ENCODE data around the gene SCAP. TPM values are rescaled to one million over a fixed set of nuclear protein-coding genes. Genes with fewer than 3 reads are reported as not detected.

Gene SCAP
- total and polyA plus RNA-seq, 2 of the 4 experiments (the other 2 are of a cell fraction) = 25.3 to 34.6 TPM

GRCh38 chr3:47376393-47376792 is 99.3 kb downstream of the SCAP start:
- peaks cover under 1% of the 10 kb centered on the region; the same call in 1 of the 2 replicates for H4K20me1 ChIP-seq (ENCODE audit: insufficient read depth, low read length)
- no peak overlapping the region for H2AK9ac ChIP-seq (replicated peaks; ENCODE audit: low read depth, low read length, poor library complexity)
- WGBS, 2 experiments (ENCODE audit: extremely low coverage in 2 of 2, insufficient read length in 1 of 2) = 93% methylated on average over 2 of the region's 3 CpGs; no CpG with 5 or more reads in 1 of the 2 experiments
- no peak overlapping the region for H3K9ac ChIP-seq (ENCODE audit: low read depth, low read length)
- H3K79me1 ChIP-seq (ENCODE audit: low read depth in 1 of 2, low read length in 2 of 2) = peaks cover 15 to 31% of the 10 kb centered on the region in 2 experiments
- ATAC-seq (ENCODE audit: low read depth) (no peak), DNase-seq (no peak)
- H3K27ac ChIP-seq (ENCODE audit: insufficient read depth, low read length) = no peak overlapping the region
- no peak overlapping the region for H3K4me2 ChIP-seq (ENCODE audit: low read depth, low read length)
- H2AFZ ChIP-seq (replicated peaks; ENCODE audit: low read length, poor library complexity) = no peak overlapping the region
- dilution Hi-C loops (cut with HindIII; ENCODE audit: low sequenced_read_pairs, unreplicated experiment) = no loop called here
- H3K4me3 ChIP-seq (ENCODE audit: insufficient read depth, low read depth, low read length) = no peak overlapping the region
- POLR2A ChIA-PET (ENCODE audit: unreplicated experiment) = no interaction called here
- no peaks in the 10 kb centered on the region for H3K36me3 ChIP-seq (ENCODE audit: control insufficient read depth, insufficient read depth, low read length)
- H2BK20ac ChIP-seq (ENCODE audit: low read depth, low read length) = no peak overlapping the region
- H3K18ac ChIP-seq (ENCODE audit: low read depth, low read length) = no peak overlapping the region
- H3K14ac ChIP-seq (replicated peaks; ENCODE audit: low read depth, low read length) = no peak overlapping the region
- TF ChIP-seq BHLHE40 (IDR thresholded peaks at IDR 0.05; ENCODE audit: low read depth, low read length) = no peak
- TF ChIP-seq USF2 (IDR thresholded peaks at IDR 0.05; ENCODE audit: low read depth, low read length) = no peak
- no peak for TF ChIP-seq MAFK (IDR thresholded peaks at IDR 0.05; ENCODE audit: low read depth, low read length)
- no peak for TF ChIP-seq RFX5 (IDR thresholded peaks at IDR 0.05; ENCODE audit: low read depth, low read length)
- no peak for TF ChIP-seq CTCF (conservative IDR thresholded peaks at IDR 0.05; ENCODE audit: low read depth, low read length)
- no peak for TF ChIP-seq MXI1 (IDR thresholded peaks at IDR 0.05; ENCODE audit: borderline replicate concordance, low read depth, low read length)
- no peak overlapping the region for H3K4ac ChIP-seq (ENCODE audit: low read depth, low read length)
- CTCF ChIA-PET = no interaction called here
- no TSS peak for BruUV-seq (replicated peaks)
- H4K5ac ChIP-seq (ENCODE audit: low read depth, low read length) = no peak overlapping the region
- H3K9me1 ChIP-seq (ENCODE audit: insufficient read depth, low read length) = peaks cover 6% of the 10 kb centered on the region
- H2BK15ac ChIP-seq (ENCODE audit: low read depth, low read length) = no peak overlapping the region
- in situ Hi-C loops (cut with MboI; ENCODE audit: low sequenced_read_pairs) = no loop called here
- no peak overlapping the region for H2BK5ac ChIP-seq (ENCODE audit: low read depth, low read length, poor library complexity, severe bottlenecking)
- peaks cover 3% of the 10 kb centered on the region; the same call in 1 of the 2 replicates for H3K4me1 ChIP-seq (ENCODE audit: control insufficient read depth, insufficient read depth, low read length)
- no peak overlapping the region for H2BK120ac ChIP-seq (ENCODE audit: low read depth, low read length)
- H2AK5ac ChIP-seq (ENCODE audit: low read depth, low read length) = no peak overlapping the region
- no peak overlapping the region for H4K91ac ChIP-seq (ENCODE audit: insufficient read depth, low read depth, low read length)
- H4K8ac ChIP-seq (ENCODE audit: low read depth in 2 of 2, low read length in 2 of 2) = no peak overlapping the region
- H3K9me3 ChIP-seq (ENCODE audit: control insufficient read depth, insufficient read depth, low read length) = no peaks in the 10 kb centered on the region
- H3K23ac ChIP-seq (ENCODE audit: low read depth, low read length) = no peak overlapping the region
- no peak overlapping the region for H3K56ac ChIP-seq (ENCODE audit: extremely low read depth, insufficient read depth, low read length)
- no peaks in the 10 kb centered on the region for H3K27me3 ChIP-seq (ENCODE audit: control insufficient read depth, insufficient read depth, low read length)
- intact Hi-C loops (cut with micrococcal nuclease) = no loop called here

All from IMR-90 (cell line).